HG02763 (cell line): ENCODE results near the gene ZBTB24.

Experiments
- ATAC-seq: cut with Tn5 transposase; IDR thresholded peaks from one replicate; pipeline ENCODE4 v1.9.1; 2021; ENCODE audit warnings: mild to moderate bottlenecking, moderate library complexity; ENCODE audit not compliant: unreplicated experiment

The ZBTB24 gene

GRCh38 chr6:109434456-109434855, 48.6 kb downstream of the ZBTB24 start:
- ATAC-seq: no peak

- ATAC-seq: no peak
Measured at GRCh38 chr6:109429496-109429895, 53.5 kb downstream of the ZBTB24 start.

- ATAC-seq: no peak
Measured at GRCh38 chr6:109428889-109429477, 54.0 kb downstream of the ZBTB24 start.

GRCh38 chr6:109424946-109425345, 58.1 kb downstream of the ZBTB24 start:
- no peak for ATAC-seq

- no peak for ATAC-seq
Measured at GRCh38 chr6:109421184-109421583, 61.8 kb downstream of the ZBTB24 start.

GRCh38 chr6:109420751-109421150, 62.3 kb downstream of the ZBTB24 start:
- no peak for ATAC-seq

GRCh38 chr6:109417646-109418045, 65.4 kb downstream of the ZBTB24 start:
- no peak for ATAC-seq
